GM21515 (cell line): Measurements from ENCODE around the gene KYAT1.

Source experiments
- ATAC-seq: cut with Tn5 transposase; IDR thresholded peaks from one replicate; pipeline ENCODE4 v1.9.1; 2021; ENCODE audit not compliant: unreplicated experiment

Gene KYAT1

DNA sequence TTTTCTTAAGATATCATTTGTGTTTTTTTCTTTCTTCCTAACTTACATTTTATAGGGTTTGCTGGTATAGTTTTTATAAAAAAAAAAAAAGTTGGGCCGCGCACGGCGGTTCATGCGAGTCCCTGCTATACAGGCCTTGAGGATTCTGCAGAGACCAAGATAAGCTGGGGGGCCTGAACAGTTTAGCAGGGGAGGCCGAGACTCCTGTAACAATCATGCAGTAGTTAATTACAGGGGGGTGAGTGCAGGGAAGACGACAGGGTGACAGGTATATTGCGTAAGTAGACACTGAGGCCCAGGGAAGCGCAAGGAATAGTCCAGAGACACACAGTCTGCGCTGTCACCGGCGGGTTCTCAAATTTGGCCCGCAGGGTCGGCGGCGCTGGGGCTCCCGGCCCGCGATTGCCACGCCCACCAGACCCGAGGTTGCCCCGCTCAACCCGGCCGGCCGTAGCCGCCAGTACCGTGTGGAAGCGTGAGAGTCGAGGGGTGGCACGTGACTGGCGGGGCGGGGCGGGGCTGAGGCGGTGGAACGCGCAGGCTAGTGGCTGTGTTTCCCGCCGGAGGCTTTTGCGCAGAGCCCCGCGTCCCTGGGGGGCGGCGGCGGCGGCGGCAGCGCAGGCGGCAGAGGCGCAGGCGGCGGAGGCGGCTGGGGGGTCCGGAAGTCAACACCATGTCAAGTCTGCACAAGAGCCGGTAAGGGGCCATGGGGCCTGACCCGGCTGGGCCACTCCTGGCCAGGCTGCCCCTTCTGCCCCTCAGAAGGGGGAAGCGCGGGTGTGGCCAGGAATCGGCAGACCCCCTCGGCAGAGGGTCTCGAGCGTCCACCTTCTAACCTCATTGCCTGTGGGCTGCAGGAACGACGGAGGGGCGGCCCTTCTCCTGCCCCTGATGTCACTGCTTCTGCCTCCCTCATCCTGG, 94.8 kb downstream of the KYAT1 start, which contains the start of gene TBC1D13:
Gene TBC1D13, plus strand, starts transcription at position 573 of the 921 bp plus-strand sequence. Its CDS starts 101 bp downstream, at position 674.
- peak; percentile 85 for ATAC-seq

DNA sequence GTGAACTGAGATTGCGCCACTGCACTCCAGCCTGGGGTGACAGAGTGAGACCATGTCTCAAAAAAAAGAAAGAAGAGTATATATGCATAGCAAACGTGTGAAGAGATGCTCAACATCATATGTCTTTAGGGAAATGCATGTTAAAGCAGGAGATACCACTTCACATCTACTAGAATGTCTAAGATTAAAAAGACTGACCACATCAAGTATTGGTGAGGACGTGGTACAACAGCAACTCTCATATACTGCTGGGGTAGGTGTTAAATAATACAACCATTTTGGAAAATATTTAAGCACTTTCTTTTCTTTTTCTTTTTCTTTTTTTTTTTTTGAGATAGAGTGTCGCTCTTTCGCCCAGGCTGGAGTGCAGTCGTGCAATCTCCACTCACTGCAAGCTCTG, 96.3 kb downstream of the KYAT1 start:
- no peak for ATAC-seq
